GM23338 (cell line): ENCODE data around the gene EPHA6. TPM values are rescaled to one million over a fixed set of nuclear protein-coding genes. Genes with fewer than 3 reads are reported as not detected.

Experiments used
- ATAC-seq: fragments of 200-7000 bp; cut with Tn5 transposase; 3 replicates; pipeline ENCODE4 v1.9.1; 2020
- DNase-seq: peaks from one replicate; pipeline ENCODE4 v3.0.0-alpha.2; 2015; ENCODE audit warnings: low spot score
- H2AFZ ChIP-seq: fragments of 200-600 bp; sonication (generic); 2 replicates; pipeline ENCODE4 v1.8.0; 2016; ENCODE audit warnings: antibody characterized with exemption, mild to moderate bottlenecking, moderate library complexity
- H3F3A ChIP-seq: fragments of 200-600 bp; sonication (generic); replicated peaks from 2 replicates; pipeline ENCODE4 v1.8.0; 2017; ENCODE audit warnings: antibody characterized with exemption, mixed run types, low read depth
- H3K27ac ChIP-seq: fragments of 200-600 bp; sonication (generic); 2 replicates; pipeline ENCODE4 v1.6.1; 2016; ENCODE audit warnings: low read depth
- H3K27me3 ChIP-seq: fragments of 200-600 bp; sonication (generic); 2 replicates; pipeline ENCODE4 v1.8.0; 2016; ENCODE audit warnings: mild to moderate bottlenecking, mixed run types, moderate library complexity; ENCODE audit not compliant: insufficient read depth
- H3K36me3 ChIP-seq: fragments of 200-600 bp; sonication (generic); 2 replicates; pipeline ENCODE4 v1.8.0; 2016; ENCODE audit warnings: mild to moderate bottlenecking; ENCODE audit not compliant: insufficient read depth
- H3K4me1 ChIP-seq: fragments of 200-600 bp; sonication (generic); 2 replicates; pipeline ENCODE4 v1.8.0; 2016; ENCODE audit warnings: mild to moderate bottlenecking, moderate library complexity; ENCODE audit not compliant: insufficient read depth
- H3K4me2 ChIP-seq: fragments of 200-600 bp; sonication (generic); 2 replicates; pipeline ENCODE4 v1.7.1; 2017; ENCODE audit warnings: mixed run types
- H3K4me3 ChIP-seq: fragments of 200-600 bp; sonication (generic); 2 replicates; pipeline ENCODE4 v1.6.1; 2016; ENCODE audit warnings: mixed run types
- H3K79me2 ChIP-seq: fragments of 200-600 bp; sonication (generic); replicated peaks from 2 replicates; pipeline ENCODE4 v1.8.0; 2017; ENCODE audit warnings: mild to moderate bottlenecking; ENCODE audit not compliant: insufficient read depth
- H3K9me2 ChIP-seq: fragments of 200-600 bp; sonication (generic); 2 replicates; pipeline ENCODE4 v1.8.0; 2017; ENCODE audit not compliant: insufficient read depth
- H4K20me1 ChIP-seq: fragments of 200-600 bp; sonication (generic); replicated peaks from 2 replicates; pipeline ENCODE4 v1.8.0; 2017; ENCODE audit warnings: mild to moderate bottlenecking; ENCODE audit not compliant: insufficient read depth
- H3K27ac Mint-ChIP-seq: 2 replicates; pipeline ENCODE4 v1.8.0; 2020; ENCODE audit warnings: inconsistent platforms, mild to moderate bottlenecking, moderate library complexity, mixed read lengths
- H3K27me3 Mint-ChIP-seq: 3 replicates; pipeline ENCODE4 v1.8.0; 2022; ENCODE audit warnings: low read depth, mild to moderate bottlenecking, moderate library complexity, mixed read lengths, inconsistent platforms; ENCODE audit not compliant: insufficient read depth, poor library complexity
- H3K36me3 Mint-ChIP-seq: 3 replicates; pipeline ENCODE4 v1.8.0; 2021; ENCODE audit warnings: low read depth, mild to moderate bottlenecking, inconsistent platforms, moderate library complexity, mixed read lengths
- H3K4me1 Mint-ChIP-seq: 3 replicates; pipeline ENCODE4 v1.8.0; 2020; ENCODE audit warnings: mild to moderate bottlenecking, inconsistent platforms, mixed read lengths
- H3K4me3 Mint-ChIP-seq: 3 replicates; pipeline ENCODE4 v1.8.0; 2021; ENCODE audit warnings: moderate library complexity, mild to moderate bottlenecking, inconsistent platforms, mixed read lengths
- H3K9me3 Mint-ChIP-seq: 3 replicates; pipeline ENCODE4 v1.8.0; 2020; ENCODE audit warnings: moderate library complexity, mild to moderate bottlenecking, inconsistent platforms, mixed read lengths
- CREB1 ChIP-seq: fragments of 250-450 bp; sonication (Bioruptor Pico); IDR thresholded peaks from 2 replicates; pipeline ENCODE4 v1.5.0; 2020; ENCODE audit warnings: low read depth, mild to moderate bottlenecking, moderate library complexity
- JUNB ChIP-seq: IDR thresholded peaks from one replicate; pipeline ENCODE4 v1.6.1; 2016; ENCODE audit warnings: antibody characterized with exemption; ENCODE audit not compliant: unreplicated experiment
- STAT1 ChIP-seq: IDR thresholded peaks from one replicate; pipeline ENCODE4 v1.6.1; 2016; ENCODE audit warnings: antibody characterized with exemption; ENCODE audit not compliant: unreplicated experiment
- polyA plus RNA-seq: library from polyadenylated mRNA; unstranded; fragments of >200 nt; fragmentation: Nextera tagmentation; extraction: Ambion mirVana; gene quantifications from 2 replicates; pipeline ENCODE4 v1.2.1, GENCODE V29; 2016
- total RNA-seq: library from RNA; depleted of rRNA; stranded (reverse); fragments of >200 nt; shearing (Covaris generic); gene quantifications from 2 replicates; pipeline ENCODE4 v1.2.3, GENCODE V29; 2014
- TF ChIP-seq, protein P1 (sequence below): IDR thresholded peaks from 2 replicates; pipeline ENCODE4 v1.6.1; 2016; ENCODE audit warnings: antibody characterized with exemption
- TF ChIP-seq, protein P2 (sequence below): IDR thresholded peaks from one replicate; pipeline ENCODE4 v1.6.1; 2018; ENCODE audit warnings: antibody characterized with exemption; ENCODE audit not compliant: unreplicated experiment
- TF ChIP-seq, protein P3 (sequence below): fragments of 250-450 bp; sonication (Bioruptor Pico); IDR thresholded peaks from 2 replicates; pipeline ENCODE4 v1.5.0; 2020; ENCODE audit warnings: mild to moderate bottlenecking, moderate library complexity

Gene EPHA6
- total and polyA plus RNA-seq, 2 experiments from 2014 or later: 0.37 to 2.6 TPM

DNA sequence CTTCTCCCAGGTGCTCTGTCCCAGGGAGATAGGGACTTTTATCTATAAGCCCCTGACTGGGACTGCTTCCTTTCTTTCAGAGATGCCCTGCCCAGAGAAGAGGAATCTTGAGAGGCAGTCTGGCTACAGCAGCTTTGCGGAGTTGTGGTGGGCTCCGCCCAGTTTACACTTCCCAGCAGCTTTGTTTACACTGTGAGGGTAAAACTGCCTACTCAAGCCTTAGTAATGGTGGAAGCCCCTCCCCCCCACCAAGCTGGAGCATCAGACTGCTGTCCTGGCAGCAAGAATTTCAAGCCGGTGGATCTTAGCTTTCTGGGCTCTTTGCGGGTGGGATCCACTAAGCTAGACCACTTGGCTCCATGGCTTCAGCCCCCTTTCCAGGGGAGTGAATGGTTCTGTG, 696.4 kb downstream of the EPHA6 start:
- TF ChIP-seq, protein P1, sequence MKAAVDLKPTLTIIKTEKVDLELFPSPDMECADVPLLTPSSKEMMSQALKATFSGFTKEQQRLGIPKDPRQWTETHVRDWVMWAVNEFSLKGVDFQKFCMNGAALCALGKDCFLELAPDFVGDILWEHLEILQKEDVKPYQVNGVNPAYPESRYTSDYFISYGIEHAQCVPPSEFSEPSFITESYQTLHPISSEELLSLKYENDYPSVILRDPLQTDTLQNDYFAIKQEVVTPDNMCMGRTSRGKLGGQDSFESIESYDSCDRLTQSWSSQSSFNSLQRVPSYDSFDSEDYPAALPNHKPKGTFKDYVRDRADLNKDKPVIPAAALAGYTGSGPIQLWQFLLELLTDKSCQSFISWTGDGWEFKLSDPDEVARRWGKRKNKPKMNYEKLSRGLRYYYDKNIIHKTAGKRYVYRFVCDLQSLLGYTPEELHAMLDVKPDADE: no peak
- TF ChIP-seq STAT1 (no peak), JUNB (no peak), CREB1 (CRISPR knock-in tag) (no peak)
- TF ChIP-seq, protein P2, sequence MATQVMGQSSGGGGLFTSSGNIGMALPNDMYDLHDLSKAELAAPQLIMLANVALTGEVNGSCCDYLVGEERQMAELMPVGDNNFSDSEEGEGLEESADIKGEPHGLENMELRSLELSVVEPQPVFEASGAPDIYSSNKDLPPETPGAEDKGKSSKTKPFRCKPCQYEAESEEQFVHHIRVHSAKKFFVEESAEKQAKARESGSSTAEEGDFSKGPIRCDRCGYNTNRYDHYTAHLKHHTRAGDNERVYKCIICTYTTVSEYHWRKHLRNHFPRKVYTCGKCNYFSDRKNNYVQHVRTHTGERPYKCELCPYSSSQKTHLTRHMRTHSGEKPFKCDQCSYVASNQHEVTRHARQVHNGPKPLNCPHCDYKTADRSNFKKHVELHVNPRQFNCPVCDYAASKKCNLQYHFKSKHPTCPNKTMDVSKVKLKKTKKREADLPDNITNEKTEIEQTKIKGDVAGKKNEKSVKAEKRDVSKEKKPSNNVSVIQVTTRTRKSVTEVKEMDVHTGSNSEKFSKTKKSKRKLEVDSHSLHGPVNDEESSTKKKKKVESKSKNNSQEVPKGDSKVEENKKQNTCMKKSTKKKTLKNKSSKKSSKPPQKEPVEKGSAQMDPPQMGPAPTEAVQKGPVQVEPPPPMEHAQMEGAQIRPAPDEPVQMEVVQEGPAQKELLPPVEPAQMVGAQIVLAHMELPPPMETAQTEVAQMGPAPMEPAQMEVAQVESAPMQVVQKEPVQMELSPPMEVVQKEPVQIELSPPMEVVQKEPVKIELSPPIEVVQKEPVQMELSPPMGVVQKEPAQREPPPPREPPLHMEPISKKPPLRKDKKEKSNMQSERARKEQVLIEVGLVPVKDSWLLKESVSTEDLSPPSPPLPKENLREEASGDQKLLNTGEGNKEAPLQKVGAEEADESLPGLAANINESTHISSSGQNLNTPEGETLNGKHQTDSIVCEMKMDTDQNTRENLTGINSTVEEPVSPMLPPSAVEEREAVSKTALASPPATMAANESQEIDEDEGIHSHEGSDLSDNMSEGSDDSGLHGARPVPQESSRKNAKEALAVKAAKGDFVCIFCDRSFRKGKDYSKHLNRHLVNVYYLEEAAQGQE: no peak
- TF ChIP-seq, protein P3, sequence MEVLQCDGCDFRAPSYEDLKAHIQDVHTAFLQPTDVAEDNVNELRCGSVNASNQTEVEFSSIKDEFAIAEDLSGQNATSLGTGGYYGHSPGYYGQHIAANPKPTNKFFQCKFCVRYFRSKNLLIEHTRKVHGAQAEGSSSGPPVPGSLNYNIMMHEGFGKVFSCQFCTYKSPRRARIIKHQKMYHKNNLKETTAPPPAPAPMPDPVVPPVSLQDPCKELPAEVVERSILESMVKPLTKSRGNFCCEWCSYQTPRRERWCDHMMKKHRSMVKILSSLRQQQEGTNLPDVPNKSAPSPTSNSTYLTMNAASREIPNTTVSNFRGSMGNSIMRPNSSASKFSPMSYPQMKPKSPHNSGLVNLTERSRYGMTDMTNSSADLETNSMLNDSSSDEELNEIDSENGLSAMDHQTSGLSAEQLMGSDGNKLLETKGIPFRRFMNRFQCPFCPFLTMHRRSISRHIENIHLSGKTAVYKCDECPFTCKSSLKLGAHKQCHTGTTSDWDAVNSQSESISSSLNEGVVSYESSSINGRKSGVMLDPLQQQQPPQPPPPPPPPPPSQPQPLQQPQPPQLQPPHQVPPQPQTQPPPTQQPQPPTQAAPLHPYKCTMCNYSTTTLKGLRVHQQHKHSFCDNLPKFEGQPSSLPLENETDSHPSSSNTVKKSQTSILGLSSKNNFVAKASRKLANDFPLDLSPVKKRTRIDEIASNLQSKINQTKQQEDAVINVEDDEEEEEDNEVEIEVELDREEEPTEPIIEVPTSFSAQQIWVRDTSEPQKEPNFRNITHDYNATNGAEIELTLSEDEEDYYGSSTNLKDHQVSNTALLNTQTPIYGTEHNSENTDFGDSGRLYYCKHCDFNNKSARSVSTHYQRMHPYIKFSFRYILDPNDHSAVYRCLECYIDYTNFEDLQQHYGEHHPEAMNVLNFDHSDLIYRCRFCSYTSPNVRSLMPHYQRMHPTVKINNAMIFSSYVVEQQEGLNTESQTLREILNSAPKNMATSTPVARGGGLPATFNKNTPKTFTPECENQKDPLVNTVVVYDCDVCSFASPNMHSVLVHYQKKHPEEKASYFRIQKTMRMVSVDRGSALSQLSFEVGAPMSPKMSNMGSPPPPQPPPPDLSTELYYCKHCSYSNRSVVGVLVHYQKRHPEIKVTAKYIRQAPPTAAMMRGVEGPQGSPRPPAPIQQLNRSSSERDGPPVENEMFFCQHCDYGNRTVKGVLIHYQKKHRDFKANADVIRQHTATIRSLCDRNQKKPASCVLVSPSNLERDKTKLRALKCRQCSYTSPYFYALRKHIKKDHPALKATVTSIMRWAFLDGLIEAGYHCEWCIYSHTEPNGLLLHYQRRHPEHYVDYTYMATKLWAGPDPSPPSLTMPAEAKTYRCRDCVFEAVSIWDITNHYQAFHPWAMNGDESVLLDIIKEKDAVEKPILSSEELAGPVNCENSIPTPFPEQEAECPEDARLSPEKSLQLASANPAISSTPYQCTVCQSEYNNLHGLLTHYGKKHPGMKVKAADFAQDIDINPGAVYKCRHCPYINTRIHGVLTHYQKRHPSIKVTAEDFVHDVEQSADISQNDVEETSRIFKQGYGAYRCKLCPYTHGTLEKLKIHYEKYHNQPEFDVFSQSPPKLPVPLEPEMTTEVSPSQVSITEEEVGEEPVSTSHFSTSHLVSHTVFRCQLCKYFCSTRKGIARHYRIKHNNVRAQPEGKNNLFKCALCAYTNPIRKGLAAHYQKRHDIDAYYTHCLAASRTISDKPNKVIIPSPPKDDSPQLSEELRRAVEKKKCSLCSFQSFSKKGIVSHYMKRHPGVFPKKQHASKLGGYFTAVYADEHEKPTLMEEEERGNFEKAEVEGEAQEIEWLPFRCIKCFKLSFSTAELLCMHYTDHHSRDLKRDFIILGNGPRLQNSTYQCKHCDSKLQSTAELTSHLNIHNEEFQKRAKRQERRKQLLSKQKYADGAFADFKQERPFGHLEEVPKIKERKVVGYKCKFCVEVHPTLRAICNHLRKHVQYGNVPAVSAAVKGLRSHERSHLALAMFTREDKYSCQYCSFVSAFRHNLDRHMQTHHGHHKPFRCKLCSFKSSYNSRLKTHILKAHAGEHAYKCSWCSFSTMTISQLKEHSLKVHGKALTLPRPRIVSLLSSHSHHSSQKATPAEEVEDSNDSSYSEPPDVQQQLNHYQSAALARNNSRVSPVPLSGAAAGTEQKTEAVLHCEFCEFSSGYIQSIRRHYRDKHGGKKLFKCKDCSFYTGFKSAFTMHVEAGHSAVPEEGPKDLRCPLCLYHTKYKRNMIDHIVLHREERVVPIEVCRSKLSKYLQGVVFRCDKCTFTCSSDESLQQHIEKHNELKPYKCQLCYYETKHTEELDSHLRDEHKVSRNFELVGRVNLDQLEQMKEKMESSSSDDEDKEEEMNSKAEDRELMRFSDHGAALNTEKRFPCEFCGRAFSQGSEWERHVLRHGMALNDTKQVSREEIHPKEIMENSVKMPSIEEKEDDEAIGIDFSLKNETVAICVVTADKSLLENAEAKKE (CRISPR knock-in tag): no peak
- H3K27me3 Mint-ChIP-seq: peaks cover 1% of the 10 kb centered on the region
- H3K36me3 Mint-ChIP-seq: peaks cover 12% of the 10 kb centered on the region; the same call in 2 of the 3 replicates
- Histone ChIP-seq H3K36me3 (no peaks in the 10 kb centered on the region), H3K27ac (no peak overlapping the region), H3K4me2 (no peak overlapping the region), H4K20me1 (no peaks in the 10 kb centered on the region), H3K4me1 (no peaks in the 10 kb centered on the region), H2AFZ (peak overlapping the region; percentile 72), H3K27me3 (no peaks in the 10 kb centered on the region), H3F3A (no peaks in the 10 kb centered on the region), H3K4me3 (no peak overlapping the region), H3K9me2 (peaks cover 9% of the 10 kb centered on the region; the same call in 1 of the 2 replicates), H3K79me2 (no peaks in the 10 kb centered on the region)
- peaks cover 22% of the 10 kb centered on the region for H3K9me3 Mint-ChIP-seq
- DNase-seq (peak; percentile 37), ATAC-seq (peak; percentile 41; the same call in 2 of the 3 replicates)
- H3K4me1 Mint-ChIP-seq: no peaks in the 10 kb centered on the region
- H3K4me3 Mint-ChIP-seq: no peak overlapping the region
- no peak overlapping the region for H3K27ac Mint-ChIP-seq
